ENCODE data around the gene FBXW9.

The FBXW9 gene

DNA sequence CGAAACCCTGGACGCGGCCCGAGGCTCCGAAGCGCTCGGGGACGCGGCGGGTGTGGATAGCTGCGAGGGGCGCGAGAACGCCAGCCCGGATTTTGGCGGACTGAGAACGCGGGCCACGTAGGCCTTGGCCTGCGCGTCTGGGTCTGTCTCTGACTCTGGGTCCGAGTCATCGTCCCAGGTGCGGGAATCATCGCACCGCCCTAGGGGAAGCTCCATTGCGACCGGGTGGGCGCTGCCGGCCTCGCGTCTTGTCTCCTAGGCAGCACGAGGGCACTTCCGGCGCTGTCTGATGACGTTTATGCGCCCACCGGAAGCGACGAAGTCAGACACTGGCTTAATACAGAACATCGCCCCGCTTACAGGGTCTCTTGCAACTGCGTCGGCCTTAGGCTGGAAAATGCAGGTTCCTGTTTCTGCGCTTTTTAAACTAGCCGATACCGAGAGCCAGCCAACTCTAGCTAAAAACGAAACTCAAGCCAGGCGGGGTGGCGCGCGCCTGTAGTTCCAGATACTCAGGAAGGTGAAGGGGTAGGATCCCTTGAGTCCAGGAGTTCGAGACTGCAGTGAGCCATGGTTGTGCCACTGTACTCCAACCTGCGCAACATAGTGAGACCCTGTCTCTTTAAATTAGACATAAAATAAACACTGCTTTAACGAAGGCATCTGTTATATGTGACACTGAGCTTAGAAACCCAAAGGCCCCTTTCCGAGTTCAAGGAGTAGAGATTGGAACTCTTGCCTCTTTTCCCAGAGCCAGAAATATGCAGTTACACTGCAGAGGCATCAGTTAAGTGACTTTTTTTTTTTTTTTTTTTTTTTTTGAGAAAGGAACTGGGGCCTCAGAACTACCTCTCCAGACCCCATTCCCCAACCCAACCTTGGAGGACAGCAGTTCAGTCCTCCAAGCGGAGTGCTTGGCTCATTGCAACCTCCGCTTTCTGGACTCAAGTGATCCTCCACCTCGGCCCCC is at the start of gene FBXW9:
FBXW9 (minus strand) TSS at position 266 of the 970 bp plus-strand sequence; CDS start at position 216, 50 bp downstream.
- TF ChIP-seq CTCF (IDR thresholded peaks at IDR 0.05; ENCODE audit: insufficient read depth, low read length, missing control alignments) = no peak
- H3K4me3 ChIP-seq (ENCODE audit: low read depth, low read length) = peak within 1 kb of the TSS; percentile 97
- CTCF ChIA-PET = interaction anchor here (1.0 to 4.1 kb wide), 9 partner anchors 15 to 151 kb away, joined by 3 to 17 read pairs (median 6); no protein-coding TSS in a partner anchor
- DNase-seq (ENCODE audit: low read depth, low spot score) = peak; percentile 63
- POLR2A ChIA-PET = interaction anchor here (0.6 to 2.2 kb wide), 9 partner anchors 10 to 151 kb away, joined by 3 to 12 read pairs (median 4); partner anchors contain the start of genes DHPS, JUNB and TRIR

GRCh38 chr19:12745166-12745897 is 48.9 kb upstream of the FBXW9 start:
- no peak for DNase-seq (ENCODE audit: low read depth, low spot score)
- ChIA-PET POLR2A (no interaction called here), CTCF (interaction anchor here (0.6 to 31.4 kb wide), 2 partner anchors 17 to 103 kb away, joined by 4 to 660 read pairs; no protein-coding TSS in a partner anchor)
- H3K4me3 ChIP-seq (ENCODE audit: low read depth, low read length) = no peak overlapping the region
- TF ChIP-seq CTCF (IDR thresholded peaks at IDR 0.05; ENCODE audit: insufficient read depth, low read length, missing control alignments) = no peak

GRCh38 chr19:12737835-12738351 is 41.5 kb upstream of the FBXW9 start:
- no peak for TF ChIP-seq CTCF (IDR thresholded peaks at IDR 0.05; ENCODE audit: insufficient read depth, low read length, missing control alignments)
- DNase-seq (ENCODE audit: low read depth, low spot score) = no peak
- CTCF ChIA-PET = interaction anchor here (0.8 to 31.4 kb wide), 9 partner anchors 21 to 110 kb away, joined by 3 to 660 read pairs (median 3); partner anchors contain the start of genes MAN2B1 and WDR83
- POLR2A ChIA-PET = interaction anchor here (0.7 to 1.0 kb wide), 2 partner anchors 15 to 25 kb away, joined by 3 to 4 read pairs; no protein-coding TSS in a partner anchor
- peak overlapping the region; percentile 93 for H3K4me3 ChIP-seq (ENCODE audit: low read depth, low read length)

GRCh38 chr19:12736995-12737834 is 40.8 kb upstream of the FBXW9 start, which contains the start of gene GET3:
GET3 (plus strand) TSS chr19:12737497; CDS start chr19:12737506, 9 bp downstream.
- CTCF ChIA-PET = interaction anchor here (1.0 to 31.4 kb wide), 7 partner anchors 20 to 71 kb away, joined by 3 to 660 read pairs (median 4); partner anchors contain the start of genes MAN2B1 and WDR83
- peak within 1 kb of the TSS; percentile 93 for H3K4me3 ChIP-seq (ENCODE audit: low read depth, low read length)
- DNase-seq (ENCODE audit: low read depth, low spot score) = peak; percentile 100
- no peak for TF ChIP-seq CTCF (IDR thresholded peaks at IDR 0.05; ENCODE audit: insufficient read depth, low read length, missing control alignments)
- POLR2A ChIA-PET = interaction anchor here (0.5 to 1.0 kb wide), 8 partner anchors 14 to 404 kb away, joined by 3 to 9 read pairs (median 4); partner anchors contain the start of genes JUNB and ZNF563

Data from AG04449 (cell line).